Measurements from ENCODE around the gene ARPP21.

Gene ARPP21

DNA sequence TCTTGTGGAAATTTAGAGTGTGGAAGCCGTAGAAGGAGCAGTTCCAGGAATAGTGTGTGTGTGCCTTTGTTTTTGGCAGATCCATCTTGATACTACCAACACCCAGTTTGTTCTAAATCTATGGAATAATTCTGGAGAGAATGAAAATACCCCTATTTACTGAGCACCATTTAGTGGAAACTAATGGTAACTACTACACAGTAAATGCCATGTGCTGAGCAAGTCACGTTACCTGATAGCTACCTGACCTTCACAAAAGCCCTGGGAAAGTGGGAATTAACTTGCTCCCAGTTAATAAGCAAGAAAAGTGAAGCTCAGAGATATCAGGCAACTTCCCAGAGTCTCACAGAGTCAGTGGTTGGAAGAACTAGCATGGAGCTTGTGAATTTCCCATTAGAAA, 137.7 kb downstream of the ARPP21 start:
- no peaks in the 10 kb centered on the region for H3K9me2 ChIP-seq (replicated peaks; ENCODE audit: control insufficient read depth, low read length)
- H3K36me3 ChIP-seq (ENCODE audit: control insufficient read depth, low read length), result no peaks in the 10 kb centered on the region
- no peak for TF ChIP-seq EZH2phosphoT487 (IDR thresholded peaks at IDR 0.05; ENCODE audit: borderline replicate concordance, low read length)
- TF ChIP-seq, protein P1, sequence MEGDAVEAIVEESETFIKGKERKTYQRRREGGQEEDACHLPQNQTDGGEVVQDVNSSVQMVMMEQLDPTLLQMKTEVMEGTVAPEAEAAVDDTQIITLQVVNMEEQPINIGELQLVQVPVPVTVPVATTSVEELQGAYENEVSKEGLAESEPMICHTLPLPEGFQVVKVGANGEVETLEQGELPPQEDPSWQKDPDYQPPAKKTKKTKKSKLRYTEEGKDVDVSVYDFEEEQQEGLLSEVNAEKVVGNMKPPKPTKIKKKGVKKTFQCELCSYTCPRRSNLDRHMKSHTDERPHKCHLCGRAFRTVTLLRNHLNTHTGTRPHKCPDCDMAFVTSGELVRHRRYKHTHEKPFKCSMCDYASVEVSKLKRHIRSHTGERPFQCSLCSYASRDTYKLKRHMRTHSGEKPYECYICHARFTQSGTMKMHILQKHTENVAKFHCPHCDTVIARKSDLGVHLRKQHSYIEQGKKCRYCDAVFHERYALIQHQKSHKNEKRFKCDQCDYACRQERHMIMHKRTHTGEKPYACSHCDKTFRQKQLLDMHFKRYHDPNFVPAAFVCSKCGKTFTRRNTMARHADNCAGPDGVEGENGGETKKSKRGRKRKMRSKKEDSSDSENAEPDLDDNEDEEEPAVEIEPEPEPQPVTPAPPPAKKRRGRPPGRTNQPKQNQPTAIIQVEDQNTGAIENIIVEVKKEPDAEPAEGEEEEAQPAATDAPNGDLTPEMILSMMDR (IDR thresholded peaks at IDR 0.05; ENCODE audit: low read depth, low read length, poor library complexity, severe bottlenecking), result no peak
- H3K27me3 ChIP-seq (ENCODE audit: control insufficient read depth, low read length), result no peaks in the 10 kb centered on the region
- H3K4me1 ChIP-seq (ENCODE audit: control insufficient read depth, low read length), result no peaks in the 10 kb centered on the region
- no peaks in the 10 kb centered on the region for H3K79me2 ChIP-seq (ENCODE audit: control insufficient read depth, low read length)
- no peaks in the 10 kb centered on the region for H4K20me1 ChIP-seq (ENCODE audit: control insufficient read depth, insufficient read depth, low read depth, low read length)
- H3K4me2 ChIP-seq (ENCODE audit: low read length), result no peak overlapping the region
- H3K9me3 ChIP-seq (ENCODE audit: control insufficient read depth, insufficient read depth, low read length), result no peaks in the 10 kb centered on the region
- H3K4me3 ChIP-seq (ENCODE audit: low read length), result no peak overlapping the region
- no peak overlapping the region for H3K27ac ChIP-seq (ENCODE audit: low read depth, low read length)
- no peaks in the 10 kb centered on the region for H3F3A ChIP-seq (ENCODE audit: control insufficient read depth, insufficient read depth)

DNA sequence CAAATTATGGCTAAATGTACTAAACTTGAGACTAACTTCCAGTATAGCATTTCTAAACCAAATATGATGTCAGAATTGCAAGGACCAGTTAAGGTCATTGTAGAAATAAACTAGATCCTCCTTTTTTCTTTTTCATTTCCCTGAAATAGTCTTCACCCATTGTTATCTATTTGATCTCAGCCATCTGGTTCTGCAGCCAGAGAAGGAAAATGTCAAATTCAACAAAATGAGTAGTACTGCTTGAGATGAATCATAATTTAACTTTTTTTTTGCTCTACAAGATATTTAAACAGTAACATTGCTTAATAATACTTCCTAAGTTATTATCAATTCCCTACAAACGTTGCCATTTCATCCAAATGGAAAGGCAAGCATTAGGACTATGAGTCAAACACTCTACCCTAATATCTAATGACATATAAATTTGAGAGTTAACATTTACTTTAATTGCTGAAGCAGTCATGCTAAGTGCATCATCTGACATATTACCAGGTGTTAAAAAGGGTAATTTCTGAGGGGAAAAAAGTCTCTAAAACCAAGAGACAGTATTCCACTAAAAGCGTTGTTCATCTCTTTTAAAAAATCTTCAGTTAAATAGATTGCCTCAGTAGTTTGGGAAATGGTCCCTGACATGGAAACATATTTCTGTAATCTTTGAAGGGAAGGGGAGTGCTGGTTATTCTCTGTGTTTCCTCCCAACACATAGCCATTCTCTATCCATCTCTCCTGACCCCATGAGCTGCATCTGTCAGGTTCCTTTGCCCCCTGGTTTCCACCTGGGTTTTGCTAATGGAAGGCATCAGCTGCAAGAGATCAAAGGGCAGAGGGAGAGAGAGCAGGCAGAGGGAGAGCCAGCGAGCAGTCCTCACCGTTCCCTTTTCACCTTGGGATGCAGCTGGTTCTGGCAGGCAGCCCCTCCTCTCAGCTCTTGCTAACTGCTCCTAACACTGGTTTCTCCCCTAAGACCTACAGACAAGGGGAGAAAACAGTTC, 138.5 kb downstream of the ARPP21 start:
- no peaks in the 10 kb centered on the region for H3K27me3 ChIP-seq (ENCODE audit: control insufficient read depth, low read length)
- H3K9me2 ChIP-seq (replicated peaks; ENCODE audit: control insufficient read depth, low read length), result no peaks in the 10 kb centered on the region
- no peaks in the 10 kb centered on the region for H3K36me3 ChIP-seq (ENCODE audit: control insufficient read depth, low read length)
- no peaks in the 10 kb centered on the region for H3K9me3 ChIP-seq (ENCODE audit: control insufficient read depth, insufficient read depth, low read length)
- TF ChIP-seq, protein P1 (IDR thresholded peaks at IDR 0.05; ENCODE audit: low read depth, low read length, poor library complexity, severe bottlenecking), result no peak
- TF ChIP-seq EZH2phosphoT487 (IDR thresholded peaks at IDR 0.05; ENCODE audit: borderline replicate concordance, low read length), result no peak
- no peak overlapping the region for H3K4me3 ChIP-seq (ENCODE audit: low read length)
- H3K4me1 ChIP-seq (ENCODE audit: control insufficient read depth, low read length), result no peaks in the 10 kb centered on the region
- no peaks in the 10 kb centered on the region for H4K20me1 ChIP-seq (ENCODE audit: control insufficient read depth, insufficient read depth, low read depth, low read length)
- no peak overlapping the region for H3K4me2 ChIP-seq (ENCODE audit: low read length)
- H3K79me2 ChIP-seq (ENCODE audit: control insufficient read depth, low read length), result no peaks in the 10 kb centered on the region
- H3F3A ChIP-seq (ENCODE audit: control insufficient read depth, insufficient read depth), result no peaks in the 10 kb centered on the region
- no peak overlapping the region for H3K27ac ChIP-seq (ENCODE audit: low read depth, low read length)

DNA sequence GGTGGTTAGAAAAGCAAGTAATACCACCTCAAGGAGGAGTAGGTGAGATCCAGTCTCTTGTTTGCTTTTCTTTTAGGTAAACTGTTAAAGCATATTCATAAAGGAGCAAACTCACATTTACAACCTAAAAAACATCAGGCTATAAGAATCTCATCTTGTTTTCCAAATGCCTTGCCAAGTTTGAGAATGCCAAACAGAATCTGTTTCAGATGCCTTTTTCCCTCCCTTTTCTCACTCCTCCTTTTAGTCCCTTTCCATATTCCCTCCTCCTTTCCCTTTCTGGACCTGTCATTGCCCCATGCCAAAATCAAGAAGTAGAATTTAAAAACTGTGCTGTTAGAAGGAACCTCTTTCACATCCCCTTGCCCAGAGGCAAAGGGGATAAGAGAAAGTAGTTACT, 140.3 kb downstream of the ARPP21 start:
- no peaks in the 10 kb centered on the region for H4K20me1 ChIP-seq (ENCODE audit: control insufficient read depth, insufficient read depth, low read depth, low read length)
- no peaks in the 10 kb centered on the region for H3K27me3 ChIP-seq (ENCODE audit: control insufficient read depth, low read length)
- H3K79me2 ChIP-seq (ENCODE audit: control insufficient read depth, low read length), result no peaks in the 10 kb centered on the region
- H3K4me3 ChIP-seq (ENCODE audit: low read length), result no peak overlapping the region
- H3F3A ChIP-seq (ENCODE audit: control insufficient read depth, insufficient read depth), result no peaks in the 10 kb centered on the region
- no peaks in the 10 kb centered on the region for H3K9me3 ChIP-seq (ENCODE audit: control insufficient read depth, insufficient read depth, low read length)
- no peaks in the 10 kb centered on the region for H3K36me3 ChIP-seq (ENCODE audit: control insufficient read depth, low read length)
- no peak for TF ChIP-seq EZH2phosphoT487 (IDR thresholded peaks at IDR 0.05; ENCODE audit: borderline replicate concordance, low read length)
- TF ChIP-seq, protein P1 (IDR thresholded peaks at IDR 0.05; ENCODE audit: low read depth, low read length, poor library complexity, severe bottlenecking), result no peak
- no peak overlapping the region for H3K27ac ChIP-seq (ENCODE audit: low read depth, low read length)
- no peak overlapping the region for H3K4me2 ChIP-seq (ENCODE audit: low read length)
- no peaks in the 10 kb centered on the region for H3K9me2 ChIP-seq (replicated peaks; ENCODE audit: control insufficient read depth, low read length)
- no peaks in the 10 kb centered on the region for H3K4me1 ChIP-seq (ENCODE audit: control insufficient read depth, low read length)

Data from DOHH2 (cell line).